HG03457 (cell line): ENCODE measurements around the gene WDR31.

Source experiments
- ATAC-seq: cut with Tn5 transposase; IDR thresholded peaks from one replicate; pipeline ENCODE4 v1.9.1; 2021; ENCODE audit warnings: moderate number of reproducible peaks; ENCODE audit not compliant: unreplicated experiment

Gene WDR31

DNA sequence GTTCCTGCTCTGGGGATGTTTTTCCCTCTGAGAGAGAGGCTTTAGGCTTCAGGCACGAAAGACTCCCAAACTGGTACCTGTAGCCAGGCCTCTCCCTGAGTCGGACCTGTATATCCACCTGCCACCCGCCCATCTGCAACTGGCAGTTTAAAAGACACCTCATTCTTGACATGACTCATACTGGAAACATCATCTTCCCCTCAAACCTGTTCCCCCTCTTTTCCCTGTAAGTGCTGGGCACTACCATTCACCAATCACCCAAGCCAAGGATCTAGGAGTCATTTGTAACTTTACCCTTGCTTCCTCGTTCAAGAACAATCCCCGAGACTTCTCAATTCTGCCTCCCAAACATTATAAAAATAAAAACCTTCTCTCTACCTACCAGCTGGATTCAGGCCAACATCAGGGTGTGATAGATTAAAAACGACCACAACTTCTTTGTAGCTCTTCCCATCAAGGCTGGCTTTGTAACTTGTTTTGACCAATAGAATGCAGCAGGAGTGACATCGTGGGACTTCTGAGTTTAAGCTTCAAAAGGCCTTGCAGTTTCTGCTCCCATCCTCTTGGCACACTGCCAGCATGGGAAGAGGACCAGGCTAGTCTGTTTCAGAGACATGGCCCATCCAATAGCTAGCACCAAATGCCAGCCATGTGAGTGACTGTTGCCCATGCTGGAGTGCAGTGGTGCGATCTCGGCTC lies 1.8 kb upstream of the WDR31 start:
- no peak for ATAC-seq

DNA sequence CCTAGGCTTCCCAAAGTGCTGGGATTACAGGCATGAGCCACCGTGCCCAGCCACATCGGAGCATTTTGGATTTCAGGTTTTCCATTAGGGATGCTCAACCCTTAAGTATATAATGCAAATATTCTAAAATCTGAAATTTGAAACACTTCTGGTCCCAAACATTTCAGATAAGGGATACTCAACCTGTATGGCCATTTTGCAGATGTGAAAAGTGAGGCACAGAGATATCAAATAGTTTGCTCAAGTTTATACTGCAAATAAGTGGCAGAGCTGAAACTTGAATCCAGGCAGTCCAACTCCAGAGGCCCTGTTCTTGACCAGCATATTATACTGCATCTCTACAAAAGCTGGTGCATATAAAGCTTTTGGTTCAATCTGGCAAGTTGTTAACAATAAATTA lies 2.4 kb downstream of the WDR31 start:
- ATAC-seq: no peak

DNA sequence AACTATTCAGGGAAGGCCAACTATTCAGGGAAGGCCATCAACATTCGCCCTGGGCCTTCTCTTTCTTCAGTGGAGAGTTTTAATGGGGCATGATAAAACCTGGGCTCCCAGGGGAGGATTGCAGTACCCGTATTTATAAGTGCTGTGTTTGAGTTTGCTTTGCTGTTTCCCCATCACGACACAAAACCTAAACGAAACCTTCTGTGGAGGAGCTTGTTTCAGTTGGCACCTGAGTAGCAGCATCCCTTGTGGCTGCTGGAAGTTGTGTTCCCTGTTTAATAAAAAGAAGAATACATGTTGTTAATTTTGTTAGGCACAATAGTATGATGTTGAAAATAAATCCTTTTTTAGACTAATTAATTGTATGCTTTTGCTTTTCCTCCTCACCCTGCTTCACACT lies 8.3 kb downstream of the WDR31 start:
- ATAC-seq: no peak

DNA sequence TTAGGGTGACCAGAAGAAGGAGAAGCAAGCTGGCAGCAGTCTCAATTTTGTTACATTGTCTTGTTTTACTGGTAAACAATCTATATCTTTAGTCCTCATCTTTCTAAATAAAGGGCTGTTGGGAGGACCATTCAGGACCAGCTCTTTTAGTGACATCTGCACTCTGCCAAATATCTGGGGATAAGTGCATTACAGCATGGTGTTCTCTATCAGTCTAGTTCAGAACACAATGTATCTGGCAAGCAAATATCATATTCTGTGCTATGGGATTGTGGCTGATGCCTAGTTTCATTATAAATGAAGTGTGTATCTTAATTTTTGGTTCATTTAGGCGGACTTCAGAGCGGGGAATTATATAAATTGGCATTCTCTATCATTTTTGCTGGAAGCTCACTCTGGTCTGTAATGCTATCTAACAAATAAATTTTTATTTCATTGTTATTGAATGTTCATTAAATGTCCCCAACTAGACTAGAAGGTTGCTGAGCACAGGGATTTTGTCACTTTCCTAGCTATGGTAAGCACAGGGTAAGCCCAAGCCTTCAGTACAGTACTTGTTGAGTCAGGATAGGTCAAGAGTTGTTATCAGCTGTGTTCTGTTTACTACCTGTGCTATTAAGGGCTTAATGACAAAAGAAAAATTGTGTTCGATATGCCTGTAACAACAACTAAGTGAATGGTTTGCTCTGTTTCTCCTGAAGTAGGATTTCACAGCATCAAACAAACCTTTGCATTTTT lies 11.9 kb downstream of the WDR31 start:
- ATAC-seq: no peak

DNA sequence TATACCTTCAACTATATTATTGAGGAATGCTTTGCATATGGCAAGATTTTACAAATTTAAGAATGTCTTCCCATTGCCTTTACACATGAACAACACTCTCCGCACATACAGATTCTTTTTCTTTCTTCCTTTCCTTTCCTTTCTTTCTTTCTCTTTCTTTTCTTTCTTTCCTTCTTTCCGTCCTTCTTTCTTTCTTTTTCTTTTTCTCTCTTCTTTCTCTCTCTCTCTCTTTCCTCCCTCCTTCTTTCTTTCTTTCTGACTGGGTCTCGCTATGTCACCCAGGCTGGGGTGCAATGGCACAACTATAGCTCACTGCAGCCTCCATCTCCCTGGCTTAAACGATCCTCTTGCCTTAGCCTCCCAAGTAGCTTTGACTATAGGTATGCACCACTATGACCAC lies 13.8 kb downstream of the WDR31 start:
- ATAC-seq: no peak

DNA sequence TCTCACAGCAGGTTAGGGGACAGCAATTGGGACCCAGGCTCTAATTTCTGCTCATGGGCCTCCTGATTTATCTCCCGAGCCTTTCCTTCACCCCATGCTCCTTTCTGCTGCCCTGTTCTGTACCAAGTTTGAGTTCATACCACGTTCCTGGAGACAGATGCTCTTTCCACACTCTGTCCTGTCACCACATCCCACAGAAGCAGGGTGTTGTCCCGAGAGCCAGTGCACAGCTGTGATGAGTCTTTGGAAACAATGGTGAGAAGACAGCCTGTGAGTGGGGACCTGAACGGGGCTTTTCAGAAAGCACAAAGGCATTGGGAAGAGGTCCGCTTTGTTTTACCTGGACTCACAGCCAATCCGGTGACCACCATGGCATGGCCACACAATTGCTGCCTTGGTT lies 17.4 kb downstream of the WDR31 start:
- no peak for ATAC-seq

DNA sequence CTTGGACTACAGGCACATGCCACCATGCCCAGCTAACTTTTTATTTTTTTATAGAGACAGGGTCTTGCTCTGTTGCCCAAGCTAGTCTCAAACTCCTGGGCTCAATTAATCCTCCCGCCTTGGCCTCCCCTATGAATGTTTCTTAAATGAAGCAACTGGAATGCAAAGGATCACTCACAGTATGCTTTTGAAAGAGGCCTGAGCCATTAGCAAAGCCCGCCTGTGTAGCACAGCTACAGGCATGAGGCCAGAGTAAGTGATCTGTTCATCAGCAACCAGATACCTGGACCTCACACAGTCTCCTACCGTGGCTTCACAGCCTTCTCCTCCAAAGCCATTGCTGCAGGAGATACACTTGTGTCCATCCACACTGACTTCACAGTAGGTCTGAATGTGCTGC lies 20.0 kb downstream of the WDR31 start:
- ATAC-seq: no peak

DNA sequence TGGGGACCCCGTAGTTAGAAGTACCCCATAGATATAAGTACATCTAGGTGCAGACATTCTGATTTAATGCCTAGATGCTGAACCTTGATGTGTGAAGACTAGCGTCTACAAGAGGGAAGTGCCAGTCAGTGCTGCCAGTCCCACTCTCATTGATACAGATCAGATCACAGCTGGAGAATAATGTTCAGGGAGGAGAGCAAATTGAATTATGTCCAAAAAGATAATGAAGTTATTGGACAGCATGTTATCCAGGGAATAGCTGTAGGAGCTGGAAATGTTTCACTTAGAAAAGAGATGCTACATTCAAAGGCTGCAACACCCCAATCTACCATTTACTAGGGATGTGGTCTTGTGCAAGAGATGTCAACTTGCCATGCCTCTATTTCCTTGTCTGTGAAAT lies 21.0 kb downstream of the WDR31 start:
- ATAC-seq: no peak

DNA sequence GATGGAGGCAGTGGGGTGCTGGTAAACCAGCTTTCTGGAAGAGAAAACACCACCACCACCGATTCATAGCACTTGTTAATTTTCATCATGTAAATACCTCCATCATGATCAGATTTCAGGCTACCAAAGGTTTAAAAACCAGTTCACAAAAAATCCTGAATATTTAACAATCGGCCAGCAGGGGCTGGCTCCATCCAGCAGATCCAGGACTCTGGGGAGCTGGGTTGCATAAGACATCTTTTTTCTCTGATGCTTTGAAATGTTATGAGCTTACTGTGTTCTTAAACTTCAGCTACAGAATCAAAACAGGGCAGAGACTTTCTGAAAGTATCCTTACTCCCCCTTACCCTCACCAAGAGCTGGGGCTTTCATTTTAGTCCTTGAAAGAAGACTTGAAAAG lies 22.3 kb downstream of the WDR31 start:
- no peak for ATAC-seq

DNA sequence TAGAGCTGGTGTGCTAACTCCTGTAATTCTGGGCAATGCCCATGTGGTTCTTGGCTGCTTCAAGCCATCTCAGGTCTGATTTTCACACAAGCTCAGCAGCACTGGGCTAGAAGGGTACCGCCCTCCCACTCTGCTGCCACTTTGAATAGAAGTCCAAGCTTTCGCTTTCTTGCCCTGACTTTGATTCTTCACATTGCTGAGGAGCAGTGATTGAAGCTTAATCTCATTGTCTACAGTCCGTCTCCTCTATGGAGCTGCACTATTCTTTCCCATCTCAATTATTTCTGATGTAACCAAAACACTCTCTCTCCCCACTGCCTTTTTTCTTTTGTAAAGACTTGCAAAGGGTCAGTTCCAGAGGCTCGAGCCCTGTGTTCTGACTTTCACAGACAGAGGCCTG lies 24.0 kb downstream of the WDR31 start:
- ATAC-seq: no peak

DNA sequence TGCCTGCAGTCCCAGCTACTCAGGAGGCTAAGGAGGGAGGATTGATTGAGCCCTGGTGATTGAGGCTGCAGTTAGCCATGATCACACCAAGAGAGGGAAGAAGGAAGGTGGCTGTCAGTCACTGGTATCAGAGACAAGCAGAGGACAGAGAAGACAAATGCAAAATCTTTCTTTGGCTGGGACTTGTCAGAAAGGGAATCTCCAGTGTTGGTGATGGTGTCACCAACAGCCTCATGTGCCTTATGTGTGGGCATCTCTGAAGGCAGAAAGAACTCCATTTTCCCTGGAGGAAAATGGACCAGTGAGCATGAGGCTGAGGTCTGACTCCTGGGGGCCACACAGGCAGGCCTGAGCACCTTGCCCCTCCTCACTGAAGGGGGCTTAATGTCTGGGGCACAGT lies 24.8 kb downstream of the WDR31 start:
- ATAC-seq: no peak

DNA sequence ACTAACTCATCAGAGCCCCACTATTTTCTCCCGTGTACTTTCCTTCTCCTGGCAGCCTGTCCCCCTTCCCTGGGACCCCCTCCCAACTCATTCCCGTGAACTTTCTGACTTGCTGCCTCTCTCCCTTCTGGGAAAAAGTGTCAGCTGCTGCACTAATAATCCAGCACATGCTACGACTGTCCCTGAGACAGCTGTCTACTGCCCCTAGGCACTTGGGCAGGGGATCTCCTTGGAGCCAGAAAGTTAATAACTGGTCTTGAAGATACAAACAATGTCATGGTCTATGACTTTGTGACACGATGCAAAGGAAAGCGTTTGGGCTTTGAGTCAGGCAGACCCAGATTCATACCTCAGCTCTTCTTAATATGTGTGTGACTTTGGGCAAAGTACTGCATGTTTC lies 26.8 kb downstream of the WDR31 start:
- ATAC-seq: no peak

DNA sequence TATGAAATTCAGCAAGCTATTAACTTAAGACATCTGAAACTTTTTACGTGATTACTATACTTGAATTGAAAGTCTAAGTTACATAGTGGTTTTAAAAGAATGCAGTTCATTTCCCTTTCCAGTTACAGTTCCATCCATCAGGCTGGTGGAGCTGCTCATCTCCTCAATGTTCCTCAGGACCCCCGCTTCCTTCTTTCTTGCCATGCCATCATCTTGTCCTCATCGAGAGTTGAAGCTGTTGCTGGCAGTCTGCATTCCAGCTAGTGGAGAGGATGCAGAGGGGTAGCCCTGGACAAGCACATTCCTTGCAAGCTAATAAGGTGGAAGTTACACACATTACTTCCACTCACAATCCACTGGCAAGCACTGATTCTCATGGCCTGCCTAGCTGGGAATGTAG lies 28.1 kb downstream of the WDR31 start:
- no peak for ATAC-seq

DNA sequence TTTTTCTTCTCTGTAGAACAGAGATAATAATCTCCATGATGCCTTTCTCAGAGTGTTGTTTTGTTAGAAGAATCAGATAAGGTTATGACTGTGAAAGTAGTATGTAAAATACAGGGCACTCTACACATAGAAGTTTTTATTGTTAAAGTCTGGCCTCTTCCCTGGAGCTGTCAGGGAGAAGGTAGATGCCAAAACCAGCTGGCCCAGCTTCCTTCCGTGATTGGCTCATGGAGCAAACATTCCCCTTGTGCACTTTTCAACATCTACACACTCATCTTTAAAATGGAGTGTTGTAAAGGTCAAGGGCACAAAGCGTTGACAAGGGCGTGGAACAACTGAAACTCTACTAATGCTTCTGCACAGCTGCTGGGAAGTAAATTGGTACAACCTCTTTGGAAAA lies 29.5 kb downstream of the WDR31 start:
- ATAC-seq: no peak

DNA sequence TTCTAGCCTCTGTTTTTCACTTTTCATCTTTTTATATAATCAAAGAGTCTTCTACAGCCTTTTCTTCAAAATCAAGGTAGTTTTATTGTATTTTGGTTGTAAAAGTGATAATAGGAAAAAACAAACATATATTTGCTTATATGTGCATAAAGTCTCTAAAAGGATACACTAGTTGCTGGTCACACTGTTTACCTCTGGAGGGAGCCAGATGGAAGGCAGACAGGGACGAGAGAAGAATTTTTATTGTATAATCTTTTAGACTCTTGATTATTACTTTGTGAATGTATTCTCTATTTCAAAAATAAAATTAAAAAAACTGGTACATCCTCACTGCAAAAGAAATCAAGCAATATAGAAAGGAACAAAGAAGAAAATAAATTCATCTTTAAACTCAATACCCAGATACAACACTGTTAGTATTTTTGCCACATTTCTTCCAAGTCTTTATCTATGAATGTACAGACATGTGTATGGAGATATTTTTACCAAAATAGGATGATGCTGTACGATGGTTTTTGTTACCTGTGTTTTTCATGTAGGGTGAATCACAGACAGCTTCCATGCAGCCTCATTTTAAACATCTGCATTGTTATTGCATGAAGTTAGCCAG lies 30.8 kb downstream of the WDR31 start:
- ATAC-seq: no peak

DNA sequence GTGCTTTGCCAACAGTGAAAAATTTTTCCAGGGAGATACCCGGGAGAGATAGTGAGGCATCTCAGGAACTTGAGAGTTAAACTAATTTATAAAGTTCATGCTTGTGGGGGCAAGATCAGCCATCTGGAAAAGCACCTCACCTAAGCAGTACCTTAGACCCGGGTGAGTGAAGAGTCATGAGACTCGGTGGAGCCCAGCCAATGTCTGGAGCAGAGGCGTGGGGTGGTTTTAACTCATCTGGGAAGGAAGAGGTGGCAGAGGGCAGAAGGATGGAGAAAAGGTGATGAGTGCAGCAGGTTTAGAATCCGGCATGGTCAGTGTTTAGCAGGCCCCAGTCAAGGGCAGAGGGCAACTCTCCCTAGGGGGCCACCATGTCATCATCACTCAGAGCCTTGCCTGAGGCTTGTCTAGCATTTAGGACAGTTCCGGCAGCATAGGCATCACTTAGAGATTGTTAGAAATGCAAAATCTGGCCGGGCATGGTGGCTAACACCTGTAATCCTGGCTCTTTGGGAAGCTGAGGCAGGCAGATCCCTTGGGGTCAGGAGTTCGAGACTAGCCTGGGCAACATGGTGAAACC lies 32.6 kb downstream of the WDR31 start:
- ATAC-seq: no peak

DNA sequence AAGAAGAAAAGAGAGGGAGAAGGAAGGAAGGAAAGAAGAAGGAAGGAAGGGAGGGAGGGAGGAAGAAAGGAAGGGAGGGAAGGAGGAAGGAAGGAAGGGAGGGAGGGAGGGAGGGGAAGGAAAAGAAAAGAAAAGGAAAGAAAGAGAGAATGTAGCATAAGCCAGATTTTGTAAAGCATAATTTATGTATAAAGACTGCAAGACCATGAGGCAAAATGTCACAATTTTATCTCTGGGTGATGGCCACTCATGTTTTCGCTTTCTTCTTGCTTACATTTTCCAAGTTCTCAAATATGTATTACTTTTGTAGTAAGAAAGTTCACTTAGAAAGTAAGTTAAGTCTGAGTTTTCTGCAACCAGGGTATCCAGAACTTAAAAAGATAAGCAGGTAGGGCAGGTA lies 33.5 kb downstream of the WDR31 start:
- no peak for ATAC-seq

DNA sequence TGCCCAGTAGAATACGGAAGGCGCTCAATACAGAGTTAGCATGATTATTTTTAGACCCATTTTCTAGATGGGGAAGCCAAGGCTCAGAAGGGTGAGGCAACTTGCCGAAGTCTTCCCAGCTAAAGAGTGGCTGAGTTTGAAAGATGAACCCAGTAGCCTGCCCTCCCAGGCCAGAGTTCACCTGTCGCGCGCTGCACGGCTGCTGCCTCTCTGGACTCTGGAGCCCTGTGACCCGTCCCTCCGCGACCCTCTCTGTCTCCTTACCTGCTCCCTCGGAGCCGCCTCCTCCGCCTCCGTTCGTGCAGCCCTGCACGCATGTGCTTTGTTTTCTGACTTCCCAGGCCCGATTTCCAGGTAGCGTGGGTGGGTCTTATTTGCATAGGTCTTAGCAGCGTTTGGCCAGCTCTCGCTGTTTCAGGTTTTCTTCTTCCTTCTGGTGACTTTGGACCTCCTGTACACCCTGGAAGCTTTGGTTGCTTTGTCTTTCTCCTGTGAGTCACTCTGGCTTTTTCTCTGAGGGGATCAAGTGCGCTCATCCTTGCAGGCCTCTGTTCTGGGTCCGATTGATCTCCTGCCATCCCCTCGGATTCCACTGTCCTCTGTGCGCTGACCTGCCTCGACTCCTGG lies 37.2 kb downstream of the WDR31 start, which contains the start of gene RNF183:
RNF183 (minus strand) TSS at position 585 of the 627 bp plus-strand sequence. CDS start 5,192 bp downstream, outside the sequence.
- no peak for ATAC-seq

DNA sequence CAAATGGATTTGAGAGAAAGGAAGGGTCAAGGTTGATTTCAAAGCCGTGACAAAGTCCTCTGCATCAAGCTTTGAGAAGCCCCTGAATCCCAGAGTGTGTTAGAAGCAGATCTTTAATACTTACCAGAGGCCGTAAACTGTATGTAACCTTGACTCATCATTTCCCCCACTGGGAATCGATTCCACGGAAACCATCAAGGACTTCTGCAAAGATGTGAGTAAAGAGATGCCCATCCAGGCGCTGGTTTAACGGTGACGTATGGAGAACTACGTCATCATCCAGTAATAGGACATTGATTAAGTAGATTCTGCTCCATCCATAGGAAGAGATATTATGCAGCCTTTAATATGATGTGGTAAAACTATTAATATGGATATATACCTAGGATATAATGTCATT lies 38.5 kb downstream of the WDR31 start:
- ATAC-seq: no peak

DNA sequence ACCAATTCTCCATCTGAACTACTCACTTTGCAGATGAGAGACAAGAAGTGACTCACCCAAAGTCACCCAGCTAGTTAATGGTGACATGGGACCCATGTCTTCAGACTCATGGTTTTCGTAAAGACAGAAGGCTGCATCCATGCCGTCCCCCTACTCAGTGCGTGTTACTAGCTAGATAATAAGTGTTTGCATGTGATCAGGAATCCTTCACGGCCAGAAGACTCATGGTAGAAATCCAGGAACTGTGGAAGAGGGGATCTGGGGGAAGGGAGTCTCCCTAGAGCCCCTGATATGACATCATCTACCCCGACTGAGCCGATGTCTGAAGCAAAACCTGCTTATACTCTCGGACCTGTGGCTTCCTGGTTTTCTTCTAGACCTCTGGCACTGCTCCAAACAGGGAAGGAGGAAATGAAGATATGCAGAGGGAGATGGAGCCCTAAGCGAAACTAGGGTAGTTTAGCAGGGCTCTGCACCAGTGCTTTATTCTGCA lies 40.2 kb downstream of the WDR31 start:
- ATAC-seq: no peak
